Epithelial cell of esophagus (primary cell): ENCODE data around the gene SOSTDC1.

Source experiments
- DNase-seq: peaks from one replicate; pipeline ENCODE4 v3.0.0; 2010; ENCODE audit warnings: low read depth
- H3K4me3 ChIP-seq: 2 replicates; pipeline ENCODE4 v1.5.1; 2011; ENCODE audit warnings: mild to moderate bottlenecking, low read length, control low read depth
- CTCF ChIP-seq: IDR thresholded peaks from 2 replicates; pipeline ENCODE4 v1.5.1; 2011; ENCODE audit warnings: low read depth, mild to moderate bottlenecking, low read length, control low read depth, inconsistent platforms; ENCODE audit not compliant: insufficient read depth; ENCODE audit errors: missing control alignments

SOSTDC1 gene

GRCh38 chr7:16420649-16421332 is 44.7 kb downstream of the SOSTDC1 start:
- peak overlapping the region; percentile 55 for H3K4me3 ChIP-seq
- TF ChIP-seq CTCF = peak; percentile 26
- peak; percentile 76 for DNase-seq

GRCh38 chr7:16420329-16420648 is 45.2 kb downstream of the SOSTDC1 start:
- no peak for DNase-seq
- H3K4me3 ChIP-seq = peak overlapping the region; percentile 55
- no peak for TF ChIP-seq CTCF

- no peak for DNase-seq
- TF ChIP-seq CTCF = no peak
- H3K4me3 ChIP-seq = peak overlapping the region; percentile 55
Observed at GRCh38 chr7:16419859-16420258, 45.7 kb downstream of the SOSTDC1 start.

DNA sequence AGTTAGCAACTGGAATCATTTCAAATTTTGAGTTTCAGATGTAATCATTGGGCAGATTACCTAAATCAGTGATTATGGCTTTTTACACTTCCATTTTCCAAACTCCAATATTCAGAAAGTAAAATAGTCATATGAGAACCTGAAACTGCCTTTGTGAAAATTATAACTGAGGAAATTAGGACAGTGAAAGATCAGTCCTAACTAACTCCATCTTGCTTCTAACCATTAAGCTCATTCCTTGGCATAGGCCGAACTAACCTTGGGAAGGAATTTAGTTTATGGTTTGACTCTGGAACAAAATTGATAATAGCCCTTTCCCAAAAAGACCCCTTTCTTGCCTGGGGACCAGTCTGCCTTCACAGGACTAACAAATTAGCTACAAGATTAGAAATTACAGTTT is 46.4 kb downstream of the SOSTDC1 start:
- no peak overlapping the region for H3K4me3 ChIP-seq
- no peak for DNase-seq
- no peak for TF ChIP-seq CTCF

DNA sequence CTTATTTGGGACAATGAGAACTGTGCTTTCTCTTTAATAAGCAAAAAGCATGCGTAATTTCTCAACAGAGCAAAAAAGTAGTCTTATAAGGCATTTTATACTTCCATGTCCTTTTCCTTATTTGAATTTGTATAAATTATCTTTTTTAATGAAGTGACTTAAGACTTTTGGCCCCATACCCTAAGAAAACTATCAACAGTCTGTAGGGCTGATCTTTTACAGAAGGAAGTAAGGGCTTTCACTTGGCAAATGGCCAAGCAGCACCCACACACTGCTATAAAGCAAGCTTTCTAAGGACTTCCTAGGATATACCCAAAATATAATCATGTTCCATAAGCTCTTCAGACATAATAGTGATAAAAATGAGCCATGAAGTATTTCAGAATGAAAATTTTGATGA is 47.6 kb downstream of the SOSTDC1 start:
- no peak for TF ChIP-seq CTCF
- no peak overlapping the region for H3K4me3 ChIP-seq
- DNase-seq = no peak

- DNase-seq = peak; percentile 70
- H3K4me3 ChIP-seq = no peak overlapping the region
- TF ChIP-seq CTCF = no peak
Observed at GRCh38 chr7:16416289-16417282, 49.0 kb downstream of the SOSTDC1 start.
